Choroid plexus epithelial cell (primary cell): ENCODE measurements around the gene CCDC187.

ENCODE experiments used
- DNase-seq: peaks from one replicate; pipeline ENCODE4 v3.0.0-alpha.2; 2010; ENCODE audit warnings: low read depth
- H3K4me3 ChIP-seq: 2 replicates; pipeline ENCODE4 v1.5.1; 2011; ENCODE audit warnings: low read depth, mild to moderate bottlenecking, control low read depth, low read length, moderate library complexity
- TF ChIP-seq, protein P1 (sequence below): conservative IDR thresholded peaks from 2 replicates; pipeline ENCODE4 v1.5.1; 2011; ENCODE audit warnings: low read depth, mild to moderate bottlenecking, control low read depth, inconsistent platforms, low read length, moderate library complexity

CCDC187 gene

DNA sequence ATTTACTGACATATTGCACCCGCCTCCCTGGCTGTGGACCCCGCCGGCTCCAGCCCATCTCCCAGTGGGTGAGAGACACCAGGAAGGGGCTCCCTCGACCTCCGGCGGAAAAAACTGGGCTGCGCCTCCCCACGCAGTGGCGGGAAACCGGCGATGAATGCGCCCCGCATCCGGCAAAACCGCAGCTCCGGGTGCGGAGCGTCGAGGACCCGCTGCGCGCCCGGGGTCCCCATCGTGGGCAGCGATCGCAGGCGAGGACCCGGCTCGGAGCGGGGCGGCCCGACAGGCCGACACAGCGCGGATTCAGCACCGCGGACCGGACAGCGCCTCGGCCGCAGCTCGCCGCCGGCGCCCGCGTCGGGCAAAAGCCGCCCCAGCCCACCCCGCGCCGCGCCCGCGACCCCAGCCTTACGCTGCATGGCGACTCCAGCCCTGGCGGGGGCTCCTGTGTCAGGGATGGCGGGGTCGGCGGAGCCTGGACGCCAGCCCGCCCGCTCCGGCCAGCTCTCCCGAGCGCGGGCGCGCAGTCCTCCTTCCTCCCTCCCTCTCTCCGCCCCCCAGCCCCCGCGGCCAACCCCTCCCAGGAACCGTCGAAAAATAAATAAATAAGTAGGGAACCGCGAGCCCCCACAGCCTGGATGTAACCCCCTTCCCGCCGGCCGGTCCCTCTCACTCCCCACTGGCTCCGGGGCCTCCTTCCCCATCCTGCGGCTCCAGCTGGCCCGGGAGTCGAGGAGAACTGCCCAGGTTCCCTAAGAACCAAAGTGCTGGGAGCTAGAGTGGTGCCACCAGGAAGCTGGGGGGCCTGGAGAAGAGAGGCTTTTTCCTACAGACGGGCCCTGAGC lies 102.1 kb downstream of the CCDC187 start:
- H3K4me3 ChIP-seq: no peak overlapping the region
- peak; percentile 22 for DNase-seq
- TF ChIP-seq, protein P1, sequence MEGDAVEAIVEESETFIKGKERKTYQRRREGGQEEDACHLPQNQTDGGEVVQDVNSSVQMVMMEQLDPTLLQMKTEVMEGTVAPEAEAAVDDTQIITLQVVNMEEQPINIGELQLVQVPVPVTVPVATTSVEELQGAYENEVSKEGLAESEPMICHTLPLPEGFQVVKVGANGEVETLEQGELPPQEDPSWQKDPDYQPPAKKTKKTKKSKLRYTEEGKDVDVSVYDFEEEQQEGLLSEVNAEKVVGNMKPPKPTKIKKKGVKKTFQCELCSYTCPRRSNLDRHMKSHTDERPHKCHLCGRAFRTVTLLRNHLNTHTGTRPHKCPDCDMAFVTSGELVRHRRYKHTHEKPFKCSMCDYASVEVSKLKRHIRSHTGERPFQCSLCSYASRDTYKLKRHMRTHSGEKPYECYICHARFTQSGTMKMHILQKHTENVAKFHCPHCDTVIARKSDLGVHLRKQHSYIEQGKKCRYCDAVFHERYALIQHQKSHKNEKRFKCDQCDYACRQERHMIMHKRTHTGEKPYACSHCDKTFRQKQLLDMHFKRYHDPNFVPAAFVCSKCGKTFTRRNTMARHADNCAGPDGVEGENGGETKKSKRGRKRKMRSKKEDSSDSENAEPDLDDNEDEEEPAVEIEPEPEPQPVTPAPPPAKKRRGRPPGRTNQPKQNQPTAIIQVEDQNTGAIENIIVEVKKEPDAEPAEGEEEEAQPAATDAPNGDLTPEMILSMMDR: no peak

DNA sequence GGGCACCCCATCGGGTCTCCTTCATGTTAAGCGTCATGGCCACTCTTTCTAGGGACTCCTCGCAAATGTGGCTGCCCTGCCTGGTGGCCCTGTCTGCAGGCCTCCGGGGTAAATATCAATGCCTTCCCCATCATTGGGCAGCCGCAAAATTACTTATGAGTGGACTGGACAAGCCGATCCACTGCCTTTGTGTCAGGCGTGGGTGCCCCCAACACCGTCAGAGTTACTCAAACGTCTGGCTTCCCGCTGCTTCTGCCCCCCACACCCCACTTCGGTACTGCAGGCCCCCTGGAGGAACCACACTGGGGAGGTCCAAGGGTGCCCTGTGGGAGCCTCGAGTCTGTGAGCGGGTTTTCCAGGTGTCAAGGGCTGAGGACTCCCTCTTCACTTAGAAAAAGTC lies 102.7 kb downstream of the CCDC187 start:
- DNase-seq: no peak
- H3K4me3 ChIP-seq: no peak overlapping the region
- TF ChIP-seq, protein P1: no peak

DNA sequence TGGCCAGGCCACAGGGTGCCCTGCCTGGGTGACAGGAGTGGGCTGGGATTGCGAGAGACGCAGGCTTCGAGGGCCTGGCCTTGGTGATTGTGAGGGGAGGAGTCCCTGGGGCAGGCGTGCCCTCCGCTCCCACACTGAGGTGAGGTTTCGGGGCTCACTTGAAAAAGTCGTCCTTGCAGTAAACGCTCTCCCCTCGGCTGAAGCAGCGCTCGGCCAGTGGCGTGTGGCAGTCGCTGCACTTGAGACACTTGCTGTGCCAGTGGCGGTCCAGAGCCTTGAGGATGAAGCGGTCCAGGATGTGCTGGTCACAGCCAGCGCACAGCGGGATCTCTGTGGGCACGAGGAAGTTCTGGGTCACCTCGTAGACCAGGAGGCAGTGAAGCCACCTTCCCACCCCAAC lies 103.5 kb downstream of the CCDC187 start:
- no peak overlapping the region for H3K4me3 ChIP-seq
- DNase-seq: no peak
- TF ChIP-seq, protein P1: no peak
